IPS DF 6.9 (cell line): ENCODE results near the gene GRIN1.

Source experiments
- DNase-seq: peaks from one replicate; pipeline ENCODE4 v3.0.0-alpha.2; 2013; ENCODE audit warnings: low read depth, low spot score
- H3K27ac ChIP-seq: one replicate; pipeline ENCODE4 v1.5.1; 2013; ENCODE audit warnings: low read length, control low read depth
- H3K27me3 ChIP-seq: 2 replicates; pipeline ENCODE4 v1.6.1; 2013; ENCODE audit warnings: mild to moderate bottlenecking, low read length; ENCODE audit not compliant: control insufficient read depth, insufficient read depth
- H3K36me3 ChIP-seq: 2 replicates; pipeline ENCODE4 v1.6.1; 2013; ENCODE audit warnings: low read length; ENCODE audit not compliant: control insufficient read depth, insufficient read depth
- H3K4me1 ChIP-seq: 2 replicates; pipeline ENCODE4 v1.6.1; 2013; ENCODE audit warnings: low read length; ENCODE audit not compliant: control insufficient read depth, insufficient read depth
- H3K4me3 ChIP-seq: 2 replicates; pipeline ENCODE4 v1.5.1; 2013; ENCODE audit warnings: mild to moderate bottlenecking, low read length
- H3K9me3 ChIP-seq: 2 replicates; pipeline ENCODE4 v1.6.1; 2013; ENCODE audit warnings: low read length, inconsistent platforms; ENCODE audit not compliant: control insufficient read depth, insufficient read depth
- WGBS: extraction: QIAGEN DNeasy Blood & Tissue Kit; methylation state at CpG from one replicate; pipeline ENCODE4 v1.1.7; 2013; ENCODE audit warnings: mixed read lengths, missing lambda C conversion rate; ENCODE audit not compliant: insufficient read length, insufficient coverage; 5-methylcytosine and 5-hydroxymethylcytosine counted together

GRIN1 gene

GRCh38 chr9:137160716-137161557, 22.0 kb downstream of the GRIN1 start:
- Histone ChIP-seq H3K4me3 (peak overlapping the region; percentile 1; the same call in 1 of the 2 replicates), H3K9me3 (no peaks in the 10 kb centered on the region), H3K4me1 (peaks cover 10% of the 10 kb centered on the region; the same call in 1 of the 2 replicates), H3K27ac (no peak overlapping the region), H3K36me3 (no peaks in the 10 kb centered on the region; the same call in 1 of the 2 replicates), H3K27me3 (peaks cover 24% of the 10 kb centered on the region; the same call in 1 of the 2 replicates)
- no peak for DNase-seq
- WGBS, result no CpG with 5 or more reads among the region's 56 CpGs

GRCh38 chr9:137161558-137162486, 22.9 kb downstream of the GRIN1 start:
- WGBS, result no CpG with 5 or more reads among the region's 71 CpGs
- peak overlapping the region; percentile 8; the same call in 1 of the 2 replicates for H3K4me3 ChIP-seq
- H3K27me3 ChIP-seq, result peaks cover 30% of the 10 kb centered on the region
- H3K36me3 ChIP-seq, result no peaks in the 10 kb centered on the region; the same call in 1 of the 2 replicates
- no peak for DNase-seq
- no peak overlapping the region for H3K27ac ChIP-seq
- peaks cover 8% of the 10 kb centered on the region; the same call in 1 of the 2 replicates for H3K4me1 ChIP-seq
- no peaks in the 10 kb centered on the region for H3K9me3 ChIP-seq

- H3K27ac ChIP-seq, result no peak overlapping the region
- H3K4me3 ChIP-seq, result peak overlapping the region; percentile 30; the same call in 1 of the 2 replicates
- no peak for DNase-seq
- H3K9me3 ChIP-seq, result no peaks in the 10 kb centered on the region
- WGBS, result no CpG with 5 or more reads among the region's 74 CpGs
- H3K27me3 ChIP-seq, result peaks cover 38% of the 10 kb centered on the region
- no peaks in the 10 kb centered on the region; the same call in 1 of the 2 replicates for H3K36me3 ChIP-seq
- peaks cover 6% of the 10 kb centered on the region; the same call in 1 of the 2 replicates for H3K4me1 ChIP-seq
These were observed 23.8 kb downstream of the GRIN1 start for GRCh38 chr9:137162505-137163364.

- no CpG with 5 or more reads among the region's 26 CpGs for WGBS
- H3K36me3 ChIP-seq, result no peaks in the 10 kb centered on the region; the same call in 1 of the 2 replicates
These were observed 24.4 kb downstream of the GRIN1 start for GRCh38 chr9:137163365-137163715.

GRCh38 chr9:137163805-137164204, 24.9 kb downstream of the GRIN1 start:
- H3K4me3 ChIP-seq, result no peak overlapping the region
- H3K27me3 ChIP-seq, result peaks cover 38% of the 10 kb centered on the region
- H3K36me3 ChIP-seq, result no peaks in the 10 kb centered on the region; the same call in 1 of the 2 replicates
- peaks cover 10% of the 10 kb centered on the region; the same call in 1 of the 2 replicates for H3K4me1 ChIP-seq
- no peaks in the 10 kb centered on the region for H3K9me3 ChIP-seq
- H3K27ac ChIP-seq, result no peak overlapping the region
- no CpG with 5 or more reads among the region's 22 CpGs for WGBS
- no peak for DNase-seq

More at GRCh38 chr9:137163365-137163715, 24.4 kb downstream of the GRIN1 start:
- Histone ChIP-seq H3K27ac (no peak overlapping the region), H3K4me3 (peak overlapping the region; percentile 30; the same call in 1 of the 2 replicates), H3K9me3 (no peaks in the 10 kb centered on the region), H3K27me3 (peaks cover 38% of the 10 kb centered on the region), H3K4me1 (peaks cover 8% of the 10 kb centered on the region; the same call in 1 of the 2 replicates)
- DNase-seq, result no peak

GRCh38 chr9:137164370-137165249, 25.7 kb downstream of the GRIN1 start:
- no peak overlapping the region for H3K27ac ChIP-seq
- no CpG with 5 or more reads among the region's 34 CpGs for WGBS

GRCh38 chr9:137165250-137165836, 26.4 kb downstream of the GRIN1 start:
- peaks cover 13% of the 10 kb centered on the region for H3K4me1 ChIP-seq
- H3K9me3 ChIP-seq, result no peaks in the 10 kb centered on the region
- H3K36me3 ChIP-seq, result no peaks in the 10 kb centered on the region; the same call in 1 of the 2 replicates
- H3K4me3 ChIP-seq, result no peak overlapping the region
- H3K27ac ChIP-seq, result no peak overlapping the region
- WGBS, result no CpG with 5 or more reads among the region's 32 CpGs
- H3K27me3 ChIP-seq, result peaks cover 42% of the 10 kb centered on the region
- DNase-seq, result no peak

More at GRCh38 chr9:137164370-137165249, 25.7 kb downstream of the GRIN1 start:
- DNase-seq, result no peak
- H3K4me1 ChIP-seq, result peaks cover 10% of the 10 kb centered on the region; the same call in 1 of the 2 replicates
- H3K36me3 ChIP-seq, result no peaks in the 10 kb centered on the region; the same call in 1 of the 2 replicates
- H3K27me3 ChIP-seq, result peaks cover 37% of the 10 kb centered on the region
- no peaks in the 10 kb centered on the region for H3K9me3 ChIP-seq
- H3K4me3 ChIP-seq, result no peak overlapping the region

- no peak for DNase-seq
- peaks cover 44% of the 10 kb centered on the region for H3K27me3 ChIP-seq
- H3K27ac ChIP-seq, result no peak overlapping the region
- peaks cover 9% of the 10 kb centered on the region for H3K4me1 ChIP-seq
- no CpG with 5 or more reads among the region's 22 CpGs for WGBS
- H3K36me3 ChIP-seq, result no peaks in the 10 kb centered on the region; the same call in 1 of the 2 replicates
- no peaks in the 10 kb centered on the region for H3K9me3 ChIP-seq
- no peak overlapping the region for H3K4me3 ChIP-seq
These were observed 27.7 kb downstream of the GRIN1 start for GRCh38 chr9:137166380-137167229.
